HG02973 (cell line): ENCODE results near the gene MBD3L5.
A peak's percentile ranks its signal among the peaks of the same experiment; 100 is the strongest.
"Not testable (repeated sequence)": the region's sequence is repeated elsewhere in the genome, so short reads cannot be mapped to it uniquely, and the experiment has no call there.

Source experiments
- ATAC-seq: cut with Tn5 transposase; IDR thresholded peaks from one replicate; pipeline ENCODE4 v1.9.1; 2021; ENCODE audit warnings: moderate library complexity; ENCODE audit not compliant: unreplicated experiment

The MBD3L5 gene

GRCh38 chr19:7051421-7051820, 21.0 kb downstream of the MBD3L5 start:
- ATAC-seq: not testable (repeated sequence)

- not testable (repeated sequence) for ATAC-seq
Measured at GRCh38 chr19:7052896-7053295, 22.5 kb downstream of the MBD3L5 start.

GRCh38 chr19:7054635-7055368, 24.4 kb downstream of the MBD3L5 start:
- not testable (repeated sequence) for ATAC-seq

GRCh38 chr19:7055679-7056078, 25.3 kb downstream of the MBD3L5 start:
- ATAC-seq: not testable (repeated sequence)

GRCh38 chr19:7056371-7056770, 26.0 kb downstream of the MBD3L5 start:
- not testable (repeated sequence) for ATAC-seq

- not testable (repeated sequence) for ATAC-seq
Measured at GRCh38 chr19:7058576-7058975, 28.2 kb downstream of the MBD3L5 start, which contains the start of gene MBD3L3. Gene MBD3L3 (minus strand): TSS chr19:7058676. CDS start chr19:7058605, 71 bp downstream.

- not testable (repeated sequence) for ATAC-seq
Measured at GRCh38 chr19:7059977-7060376, 29.6 kb downstream of the MBD3L5 start.

GRCh38 chr19:7063339-7063738, 33.0 kb downstream of the MBD3L5 start:
- ATAC-seq: no peak

- ATAC-seq: no peak
Measured at GRCh38 chr19:7063764-7064418, 33.5 kb downstream of the MBD3L5 start.

GRCh38 chr19:7067122-7067521, 36.7 kb downstream of the MBD3L5 start:
- ATAC-seq: not testable (repeated sequence)

- ATAC-seq: no peak
Measured at GRCh38 chr19:7067716-7068115, 37.3 kb downstream of the MBD3L5 start.

GRCh38 chr19:7068599-7068998, 38.2 kb downstream of the MBD3L5 start:
- no peak for ATAC-seq

- ATAC-seq: peak; percentile 75
Measured at GRCh38 chr19:7069042-7069903, 38.9 kb downstream of the MBD3L5 start, which contains the start of gene ZNF557. Gene ZNF557 (plus strand): TSS chr19:7069703. CDS start chr19:7075075, 5,372 bp downstream.

- ATAC-seq: no peak
Measured at GRCh38 chr19:7069904-7070226, 39.5 kb downstream of the MBD3L5 start.

GRCh38 chr19:7072541-7072940, 42.2 kb downstream of the MBD3L5 start:
- no peak for ATAC-seq

- no peak for ATAC-seq
Measured at GRCh38 chr19:7074705-7075282, 44.4 kb downstream of the MBD3L5 start.

GRCh38 chr19:7076151-7076550, 45.8 kb downstream of the MBD3L5 start:
- no peak for ATAC-seq

GRCh38 chr19:7078008-7078407, 47.6 kb downstream of the MBD3L5 start:
- ATAC-seq: no peak
